ENCODE results near the gene NBAS. TPM values are rescaled to one million over a fixed set of nuclear protein-coding genes. Genes with fewer than 3 reads are reported as not detected.
"Not testable (repeated sequence)": the region's sequence is repeated elsewhere in the genome, so short reads cannot be mapped to it uniquely, and the experiment has no call there.

NBAS gene
- total and polyA plus RNA-seq, 9 donors: 25.8 to 48.9 (median 43.4) TPM

GRCh38 chr2:15446961-15447360 is 114.2 kb downstream of the NBAS start:
- TF ChIP-seq POLR2A (IDR thresholded peaks at IDR 0.05) (no peak), CTCF (IDR thresholded peaks at IDR 0.05) (no peak), EP300 (IDR thresholded peaks at IDR 0.05) (no peak)
- no peaks in the 10 kb centered on the region for H3K36me3 ChIP-seq
- H3K27me3 ChIP-seq: no peaks in the 10 kb centered on the region
- DNase-seq: no peak
- H3K4me3 ChIP-seq: no peak overlapping the region
- no peaks in the 10 kb centered on the region for H3K9me3 ChIP-seq
- no peak overlapping the region for H3K27ac ChIP-seq
- whole genome bisulfite sequencing, 3 donors: 92 to 93% (median 92%) methylated on average over 4 of the region's 4 CpGs
- no peaks in the 10 kb centered on the region for H3K4me1 ChIP-seq (ENCODE audit: insufficient read depth)
- intact Hi-C loops (cut with DNase I): no loop called here

- Histone ChIP-seq H3K27me3 (no peaks in the 10 kb centered on the region), H3K4me1 (ENCODE audit: insufficient read depth) (no peaks in the 10 kb centered on the region), H3K36me3 (no peaks in the 10 kb centered on the region), H3K9me3 (no peaks in the 10 kb centered on the region), H3K27ac (no peak overlapping the region), H3K4me3 (no peak overlapping the region)
- intact Hi-C loops (cut with DNase I): no loop called here
- WGBS, 3 donors: 89 to 91% (median 91%) methylated on average over 2 of the region's 2 CpGs
- no peak for TF ChIP-seq POLR2A (IDR thresholded peaks at IDR 0.05)
- TF ChIP-seq EP300 (IDR thresholded peaks at IDR 0.05): no peak
- TF ChIP-seq CTCF (IDR thresholded peaks at IDR 0.05): no peak
- no peak for DNase-seq
These were observed 115.1 kb downstream of the NBAS start for GRCh38 chr2:15445891-15446562.

GRCh38 chr2:15439768-15440524 is 121.2 kb downstream of the NBAS start:
- H3K27me3 ChIP-seq; H3K27ac ChIP-seq; H3K9me3 ChIP-seq; H3K4me3 ChIP-seq; H3K36me3 ChIP-seq; intact Hi-C loops (cut with DNase I); H3K4me1 ChIP-seq (ENCODE audit: insufficient read depth); DNase-seq: not testable (repeated sequence)
- 93 to 96% (median 96%) methylated on average over 22 of the region's 22 CpGs for WGBS, 3 donors

GRCh38 chr2:15439366-15439765 is 121.8 kb downstream of the NBAS start:
- 95 to 100% (median 96%) methylated on average over 10 of the region's 10 CpGs for WGBS, 3 donors

GRCh38 chr2:15436195-15436594 is 124.9 kb downstream of the NBAS start:
- TF ChIP-seq POLR2A (IDR thresholded peaks at IDR 0.05) (no peak), EP300 (IDR thresholded peaks at IDR 0.05) (no peak), CTCF (IDR thresholded peaks at IDR 0.05) (no peak)
- Histone ChIP-seq H3K4me1 (ENCODE audit: insufficient read depth) (no peaks in the 10 kb centered on the region), H3K4me3 (no peak overlapping the region), H3K27ac (no peak overlapping the region), H3K9me3 (no peaks in the 10 kb centered on the region), H3K27me3 (no peaks in the 10 kb centered on the region), H3K36me3 (no peaks in the 10 kb centered on the region)
- DNase-seq: no peak
- WGBS, 3 donors: 92 to 95% (median 92%) methylated on average over 2 of the region's 2 CpGs
- intact Hi-C loops (cut with DNase I): no loop called here

More at GRCh38 chr2:15439366-15439765, 121.8 kb downstream of the NBAS start:
- intact Hi-C loops (cut with DNase I); H3K9me3 ChIP-seq; H3K27ac ChIP-seq; H3K4me3 ChIP-seq; DNase-seq; H3K27me3 ChIP-seq; H3K4me1 ChIP-seq (ENCODE audit: insufficient read depth); H3K36me3 ChIP-seq: not testable (repeated sequence)

All from ovary (tissue), 9 donors.